HFF-Myc (cell line): Measurements from ENCODE around the gene PRKD1.

Source experiments
- DNase-seq: peaks from one replicate; pipeline ENCODE4 v3.0.0-alpha.2; 2011; ENCODE audit warnings: low read depth; ENCODE audit errors: extremely low read depth
- H3K4me3 ChIP-seq: replicated peaks from 2 replicates; pipeline ENCODE4 v1.5.1; 2011; ENCODE audit warnings: low read depth, mild to moderate bottlenecking, control low read depth, low read length
- CTCF ChIP-seq: IDR thresholded peaks from 2 replicates; pipeline ENCODE4 v1.5.1; 2012; ENCODE audit warnings: mild to moderate bottlenecking, low read depth, low read length, control low read depth; ENCODE audit errors: missing control alignments

The PRKD1 gene

GRCh38 chr14:29829851-29830250 lies 97.8 kb downstream of the PRKD1 start:
- DNase-seq = no peak
- no peak for TF ChIP-seq CTCF
- no peak overlapping the region for H3K4me3 ChIP-seq

- no peak for DNase-seq
- no peak overlapping the region for H3K4me3 ChIP-seq
- TF ChIP-seq CTCF = no peak
Measured at GRCh38 chr14:29823816-29824215, 103.8 kb downstream of the PRKD1 start.

- H3K4me3 ChIP-seq = no peak overlapping the region
- TF ChIP-seq CTCF = no peak
- DNase-seq = no peak
Measured at GRCh38 chr14:29822430-29822709, 105.3 kb downstream of the PRKD1 start.

- TF ChIP-seq CTCF = no peak
- DNase-seq = no peak
- no peak overlapping the region for H3K4me3 ChIP-seq
Measured at GRCh38 chr14:29821661-29822429, 105.8 kb downstream of the PRKD1 start.

- no peak for DNase-seq
Measured at GRCh38 chr14:29821242-29821641, 106.4 kb downstream of the PRKD1 start.

GRCh38 chr14:29820785-29821184 lies 106.9 kb downstream of the PRKD1 start:
- DNase-seq = no peak
- TF ChIP-seq CTCF = no peak

More at GRCh38 chr14:29821242-29821641, 106.4 kb downstream of the PRKD1 start:
- TF ChIP-seq CTCF = no peak
- no peak overlapping the region for H3K4me3 ChIP-seq

More at GRCh38 chr14:29820785-29821184, 106.9 kb downstream of the PRKD1 start:
- H3K4me3 ChIP-seq = no peak overlapping the region
